CD4-positive, alpha-beta T cell treated with Interferon alpha-2 for 1 hour (primary cell): Measurements from ENCODE around the gene DAAM2.

Experiments used
- DNase-seq, 2 donors: peaks; one replicate each; pipeline ENCODE4 v3.0.0-alpha.2; 2020 to 2022

DAAM2 gene

DNA sequence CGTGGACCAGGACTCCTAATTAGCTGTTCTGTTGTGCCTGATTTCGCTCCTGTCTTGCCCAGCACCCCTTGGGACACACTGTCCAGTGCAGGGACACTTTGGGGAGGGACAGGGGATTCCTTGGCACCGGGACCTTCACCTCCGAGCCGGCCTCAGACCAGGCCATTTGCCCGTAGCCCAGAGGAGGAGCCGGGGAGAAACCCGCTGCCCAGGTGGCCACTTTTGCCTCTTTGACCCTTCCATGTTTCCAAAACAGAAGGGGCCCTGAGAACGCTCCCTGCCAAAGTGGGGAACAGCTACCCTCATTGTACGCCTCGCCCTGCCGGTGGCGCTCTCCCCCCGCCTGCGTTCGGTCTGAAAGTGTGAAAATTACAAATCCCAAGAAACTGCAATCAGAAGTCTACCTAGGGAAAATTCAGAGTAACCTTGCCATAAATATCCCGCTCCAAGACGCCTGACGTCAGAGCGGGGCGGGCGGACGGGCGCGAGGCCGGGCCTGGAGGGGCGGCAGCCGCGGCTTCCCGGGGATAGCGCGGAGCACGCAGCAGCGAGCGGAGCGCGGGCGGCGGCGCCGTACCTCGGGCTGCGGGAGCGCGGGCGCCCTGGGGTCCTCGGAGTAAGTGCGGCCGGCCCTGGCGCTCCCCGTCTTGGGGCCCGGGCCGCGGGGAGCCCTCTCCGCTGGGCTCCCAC lies at the start of gene DAAM2:
TSS of gene DAAM2 (plus strand) at position 527 of the 690 bp plus-strand sequence. CDS start 63,927 bp downstream, outside the sequence.
- no peak for DNase-seq

DNA sequence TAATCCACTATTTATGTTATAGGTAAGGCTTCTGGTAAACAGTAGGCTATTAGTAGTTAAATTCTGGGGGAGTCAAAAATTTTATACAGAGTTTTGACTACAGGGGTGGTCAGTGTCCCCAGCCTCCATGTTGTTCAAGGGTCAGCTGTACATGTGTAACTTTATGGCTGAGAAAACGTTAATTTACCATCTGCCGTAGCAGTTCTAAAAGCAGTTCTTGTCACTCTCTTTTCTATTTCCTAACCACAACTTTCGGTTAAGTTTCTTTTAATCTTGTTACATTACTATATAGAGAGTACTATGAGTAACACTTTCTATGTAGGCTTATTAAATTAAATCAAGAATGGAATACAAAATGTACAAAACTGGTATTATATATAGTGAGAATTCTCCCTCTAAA lies 45.4 kb upstream of the DAAM2 start:
- DNase-seq = no peak

GRCh38 chr6:39752835-39753724 lies 39.1 kb upstream of the DAAM2 start:
- no peak for DNase-seq

- no peak for DNase-seq
These were observed 38.5 kb upstream of the DAAM2 start for GRCh38 chr6:39753725-39754045.

DNA sequence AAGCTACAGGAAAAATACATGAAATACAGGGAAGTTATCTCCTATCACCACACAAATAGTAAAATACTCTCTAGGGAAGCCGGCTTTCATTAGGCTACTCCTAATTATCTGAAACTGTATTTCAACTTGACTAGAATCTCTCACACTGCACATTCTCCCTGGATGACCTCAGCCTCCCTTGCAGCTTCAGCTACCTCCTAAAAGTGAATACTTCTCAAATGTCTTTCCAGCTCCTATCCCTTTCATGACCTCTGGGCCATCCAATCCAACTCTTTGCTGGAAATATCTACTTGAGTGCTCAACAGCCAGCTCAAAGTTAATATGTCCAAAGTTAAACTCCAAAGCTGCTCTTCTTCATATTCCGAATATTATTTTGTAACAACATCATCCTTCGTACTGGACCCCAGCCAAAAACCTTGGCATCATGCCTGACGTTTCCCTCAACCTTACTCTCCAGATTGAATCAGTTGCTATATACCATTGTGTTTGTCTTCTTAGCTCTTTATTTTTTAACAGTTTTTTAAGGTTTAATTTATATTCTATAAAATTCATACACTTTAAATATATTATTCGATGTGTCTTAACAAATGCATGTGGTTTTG lies 37.6 kb upstream of the DAAM2 start:
- DNase-seq = no peak

- no peak for DNase-seq
These were observed 36.9 kb upstream of the DAAM2 start for GRCh38 chr6:39755231-39755630.

- no peak for DNase-seq
These were observed 35.6 kb upstream of the DAAM2 start for GRCh38 chr6:39756582-39756981.

- no peak for DNase-seq
These were observed 33.1 kb upstream of the DAAM2 start for GRCh38 chr6:39758905-39759605.

DNA sequence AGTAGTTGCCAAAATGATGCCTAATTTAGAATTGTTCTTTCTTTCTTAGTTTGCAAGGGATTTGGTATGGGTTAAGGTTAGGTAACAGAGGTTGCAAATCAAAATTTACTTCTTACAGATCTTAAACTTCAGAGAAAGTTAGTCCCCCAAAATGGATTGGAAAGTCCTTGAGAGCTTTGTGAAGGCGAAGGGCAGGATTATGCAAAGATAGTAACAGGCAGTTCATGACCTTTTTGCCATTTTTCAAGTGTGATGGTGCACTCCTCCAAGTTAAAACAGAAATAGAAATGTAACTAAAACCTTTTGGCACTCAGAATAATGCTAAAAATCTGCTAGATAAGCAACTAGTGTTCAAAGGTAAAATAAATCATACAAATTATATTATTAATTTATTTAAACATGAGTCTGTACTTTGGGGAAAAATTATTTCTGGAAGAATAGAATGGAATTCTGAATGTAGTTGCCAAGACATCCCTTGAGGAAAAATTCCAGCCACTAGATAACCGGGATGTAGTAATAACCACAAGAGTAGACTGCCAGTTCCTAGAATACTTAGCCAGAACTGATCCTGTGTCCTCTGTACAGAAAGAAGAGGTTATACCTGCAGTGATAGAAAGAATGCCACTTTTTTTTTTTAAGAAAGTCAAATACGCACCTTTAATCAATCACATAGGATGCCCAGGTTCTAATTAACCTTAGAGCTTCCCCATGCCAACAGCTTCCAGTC lies 31.8 kb upstream of the DAAM2 start:
- DNase-seq = no peak

- no peak for DNase-seq
These were observed 26.6 kb upstream of the DAAM2 start for GRCh38 chr6:39765508-39766065.

- DNase-seq = no peak
These were observed 23.2 kb upstream of the DAAM2 start for GRCh38 chr6:39769012-39769411.

- DNase-seq = no peak
These were observed 21.7 kb upstream of the DAAM2 start for GRCh38 chr6:39770446-39770845.

GRCh38 chr6:39772559-39773273 lies 19.5 kb upstream of the DAAM2 start:
- DNase-seq = no peak

DNA sequence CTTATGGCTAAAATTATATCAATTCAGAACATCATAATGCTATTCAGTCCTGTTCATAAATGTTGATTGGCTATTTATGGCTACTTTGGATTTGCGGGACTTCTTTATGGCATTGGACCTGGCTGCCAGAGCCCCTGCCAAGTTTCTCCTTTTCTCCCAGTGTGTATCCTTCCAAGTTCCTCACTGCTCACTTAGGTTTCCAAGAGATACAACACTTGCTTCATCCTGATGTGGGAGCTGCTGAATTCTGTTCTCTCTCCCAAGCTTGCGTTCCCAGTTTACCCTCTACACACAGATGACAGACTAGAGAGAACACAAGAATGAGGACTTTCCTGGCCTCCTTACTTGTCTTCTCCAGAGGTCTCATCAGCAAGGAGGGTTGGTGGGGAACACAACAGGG lies 18.4 kb upstream of the DAAM2 start:
- DNase-seq = no peak

- no peak for DNase-seq
These were observed 15.6 kb upstream of the DAAM2 start for GRCh38 chr6:39776581-39776980.

DNA sequence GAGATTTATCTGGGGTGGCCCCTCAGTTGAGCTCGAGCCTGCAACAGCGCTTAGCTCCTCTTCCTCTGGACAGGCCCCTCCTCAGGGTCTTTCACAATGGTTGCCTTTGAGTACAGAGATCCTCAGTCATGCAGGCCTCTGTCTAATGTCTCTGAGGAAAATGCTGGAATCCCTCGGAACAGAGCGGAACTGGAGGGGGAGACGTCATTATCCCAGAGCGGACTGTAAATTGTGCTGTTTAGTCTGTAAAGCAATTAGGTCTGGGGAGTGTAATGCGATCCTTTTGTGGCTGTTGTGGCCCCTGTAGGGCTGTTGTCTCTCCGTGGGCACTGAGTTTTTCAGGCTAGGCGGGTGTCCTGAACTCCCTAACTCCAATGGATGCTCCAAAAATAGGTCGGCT lies 15.0 kb upstream of the DAAM2 start:
- no peak for DNase-seq

DNA sequence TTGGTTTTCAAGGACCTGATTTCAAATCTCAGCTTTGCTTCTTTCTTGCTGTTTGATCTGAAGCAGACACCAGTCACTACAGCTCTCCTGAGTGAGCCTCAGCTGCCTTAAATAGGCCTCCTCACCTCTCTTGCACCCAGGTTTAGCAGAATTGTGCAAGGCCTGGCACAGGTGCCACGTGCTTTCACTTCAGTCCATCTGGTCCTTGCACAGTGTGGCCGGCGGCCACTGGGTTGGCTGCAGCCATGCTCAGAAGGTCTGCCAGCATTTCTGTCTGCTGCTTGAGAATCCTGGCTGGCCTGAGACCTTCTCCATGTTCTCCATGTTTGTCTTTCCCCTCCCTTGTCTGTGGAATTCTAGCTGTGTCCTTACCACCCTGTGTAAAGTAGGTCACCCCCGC lies 14.5 kb upstream of the DAAM2 start:
- no peak for DNase-seq

DNA sequence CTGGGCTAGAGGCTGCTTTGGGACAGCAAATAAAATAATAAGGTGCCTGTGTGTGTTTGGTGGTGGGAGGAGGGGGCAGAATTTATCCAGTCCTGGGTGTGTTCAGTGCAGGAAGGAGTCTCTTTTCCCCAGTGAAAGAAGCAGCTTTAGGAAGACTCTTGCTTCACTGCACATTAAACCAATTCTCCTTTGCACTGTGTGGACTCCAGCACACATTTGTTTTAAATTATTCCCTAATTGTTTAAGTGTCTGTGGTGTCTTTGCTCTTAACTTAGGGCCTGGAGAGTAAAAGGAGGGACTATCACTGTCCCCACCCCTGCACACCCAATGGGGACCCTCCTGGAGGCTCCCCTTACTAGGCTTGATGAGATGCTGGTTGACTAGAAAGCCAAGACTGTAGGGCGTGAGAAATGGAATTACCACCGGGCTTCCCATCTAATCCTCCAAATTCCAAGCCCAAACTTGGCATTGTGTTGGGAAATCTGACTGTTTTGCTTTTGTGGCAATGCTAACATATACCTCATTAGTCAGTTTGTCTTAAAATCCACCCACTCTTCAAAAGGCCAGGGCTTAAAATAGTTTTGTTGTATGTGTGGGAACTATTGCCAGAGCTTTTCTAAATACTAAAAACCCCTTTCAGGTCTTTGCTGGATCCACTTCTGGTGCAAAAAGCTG lies 13.5 kb upstream of the DAAM2 start:
- no peak for DNase-seq

DNA sequence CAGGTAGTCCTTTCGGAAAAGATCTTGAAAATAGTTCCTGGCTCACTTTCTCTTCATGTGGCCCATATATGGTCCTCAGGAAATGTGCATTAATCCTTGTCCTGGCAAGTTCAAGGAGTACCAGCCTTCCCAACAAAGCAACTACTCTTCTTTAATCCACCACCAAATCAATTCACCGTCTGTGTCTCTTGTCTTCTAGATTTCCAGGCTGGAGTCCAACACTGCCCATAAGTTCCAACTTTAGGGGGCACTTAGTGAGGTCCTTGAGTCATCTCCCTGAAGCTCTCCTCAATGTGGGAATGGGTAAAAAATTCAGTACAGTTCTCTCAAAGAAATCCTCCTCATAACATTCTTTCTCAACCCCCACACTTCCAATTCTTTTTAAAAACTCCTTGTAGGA lies 6.9 kb upstream of the DAAM2 start:
- DNase-seq = no peak

GRCh38 chr6:39786649-39787048 lies 5.5 kb upstream of the DAAM2 start:
- no peak for DNase-seq

DNA sequence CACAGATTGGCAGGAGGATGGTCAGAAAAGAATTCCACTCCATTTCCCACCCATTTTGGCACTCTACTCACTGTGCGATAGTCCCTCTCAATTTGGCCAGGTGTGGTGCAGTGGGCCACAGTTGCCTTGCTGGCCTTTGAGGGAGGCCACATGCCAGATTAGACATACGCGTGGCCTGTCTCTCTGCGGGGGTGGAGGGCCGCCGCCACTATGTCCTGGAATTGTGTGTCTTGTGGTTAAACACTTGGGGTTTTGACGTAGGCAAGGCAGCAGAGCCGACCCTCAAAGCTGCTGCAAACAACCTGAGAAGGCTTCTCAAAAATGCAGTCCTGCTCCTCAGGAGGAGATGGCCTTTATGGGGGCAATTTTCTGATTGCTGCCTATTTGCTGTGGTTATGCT lies 4.9 kb upstream of the DAAM2 start:
- no peak for DNase-seq
